Globus pallidus (tissue), 1 donor: ENCODE measurements around the gene ALKBH7.
"Not testable (repeated sequence)": the region's sequence is repeated elsewhere in the genome, so short reads cannot be mapped to it uniquely, and the experiment has no call there.

Experiments
- DNase-seq: peaks from one replicate; pipeline ENCODE4 v3.0.0-alpha.2; 2015; ENCODE audit warnings: low spot score

The ALKBH7 gene

GRCh38 chr19:6400062-6400944 is 27.7 kb downstream of the ALKBH7 start:
- not testable (repeated sequence) for DNase-seq

GRCh38 chr19:6402058-6402457 is 29.5 kb downstream of the ALKBH7 start:
- DNase-seq: no peak

- DNase-seq: peak; percentile 70
Measured at GRCh38 chr19:6402837-6403608, 30.4 kb downstream of the ALKBH7 start.

- DNase-seq: no peak
Measured at GRCh38 chr19:6406401-6406800, 33.8 kb downstream of the ALKBH7 start.

- no peak for DNase-seq
Measured at GRCh38 chr19:6409346-6409745, 36.8 kb downstream of the ALKBH7 start.

- DNase-seq: no peak
Measured at GRCh38 chr19:6412061-6412446, 39.5 kb downstream of the ALKBH7 start.

- DNase-seq: no peak
Measured at GRCh38 chr19:6412447-6413091, 40.0 kb downstream of the ALKBH7 start.

GRCh38 chr19:6413291-6413690 is 40.7 kb downstream of the ALKBH7 start:
- no peak for DNase-seq

- DNase-seq: no peak
Measured at GRCh38 chr19:6413721-6414643, 41.4 kb downstream of the ALKBH7 start.

- DNase-seq: no peak
Measured at GRCh38 chr19:6414793-6415590, 42.4 kb downstream of the ALKBH7 start.

- DNase-seq: no peak
Measured at GRCh38 chr19:6415591-6416190, 43.1 kb downstream of the ALKBH7 start.

GRCh38 chr19:6416658-6417405 is 44.2 kb downstream of the ALKBH7 start:
- no peak for DNase-seq

GRCh38 chr19:6417713-6418561 is 45.3 kb downstream of the ALKBH7 start:
- peak; percentile 43 for DNase-seq

- DNase-seq: no peak
Measured at GRCh38 chr19:6418562-6418932, 46.0 kb downstream of the ALKBH7 start.

- DNase-seq: no peak
Measured at GRCh38 chr19:6421075-6422014, 48.8 kb downstream of the ALKBH7 start.

- no peak for DNase-seq
Measured at GRCh38 chr19:6423499-6424194, 51.1 kb downstream of the ALKBH7 start.
